OCI-LY1 (cell line): ENCODE results near the gene MERTK.

Experiments
- H2AFZ ChIP-seq: fragments of 200-600 bp; sonication (generic), shearing (Covaris generic); 2 replicates; pipeline ENCODE4 v1.6.0; 2014; ENCODE audit warnings: antibody characterized with exemption, mild to moderate bottlenecking, low read length
- H3F3A ChIP-seq: fragments of 200-600 bp; sonication (generic), shearing (Covaris generic); 2 replicates; pipeline ENCODE4 v1.6.0; 2014; ENCODE audit warnings: mild to moderate bottlenecking, antibody characterized with exemption, low read length, moderate library complexity; ENCODE audit not compliant: insufficient read depth
- H3K27ac ChIP-seq: fragments of 200-600 bp; sonication (generic); 2 replicates; pipeline ENCODE4 v1.5.1; 2014; ENCODE audit warnings: low read length, mixed run types, mild to moderate bottlenecking, low read depth; ENCODE audit not compliant: poor library complexity, severe bottlenecking
- H3K27me3 ChIP-seq: fragments of 200-600 bp; sonication (generic); 2 replicates; pipeline ENCODE4 v1.6.0; 2014; ENCODE audit warnings: antibody characterized with exemption, mild to moderate bottlenecking, low read length, moderate library complexity; ENCODE audit not compliant: insufficient read depth
- H3K36me3 ChIP-seq: fragments of 200-600 bp; sonication (generic); 2 replicates; pipeline ENCODE4 v1.6.1; 2014; ENCODE audit warnings: mild to moderate bottlenecking, antibody characterized with exemption, low read length, moderate library complexity, mixed read lengths; ENCODE audit not compliant: insufficient read depth
- H3K4me1 ChIP-seq: fragments of 200-600 bp; sonication (generic); 2 replicates; pipeline ENCODE4 v1.5.1; 2014; ENCODE audit warnings: mild to moderate bottlenecking, low read length, moderate library complexity; ENCODE audit not compliant: insufficient read depth, severe bottlenecking
- H3K4me2 ChIP-seq: fragments of 200-600 bp; sonication (generic), shearing (Covaris generic); 2 replicates; pipeline ENCODE4 v1.6.1; 2014; ENCODE audit warnings: low read length
- H3K4me3 ChIP-seq: fragments of 200-600 bp; sonication (generic); 2 replicates; pipeline ENCODE4 v1.5.1; 2014; ENCODE audit warnings: low read length, low read depth, mild to moderate bottlenecking, mixed read lengths; ENCODE audit not compliant: poor library complexity, severe bottlenecking
- H3K79me2 ChIP-seq: fragments of 200-600 bp; shearing (Covaris generic); 2 replicates; pipeline ENCODE4 v1.6.1; 2016; ENCODE audit warnings: mixed run types, low read length, mixed read lengths; ENCODE audit not compliant: insufficient read depth
- H3K9ac ChIP-seq: fragments of 200-600 bp; sonication (generic), shearing (Covaris generic); 2 replicates; pipeline ENCODE4 v1.6.1; 2014; ENCODE audit warnings: mild to moderate bottlenecking, low read length, mixed read lengths
- H3K9me2 ChIP-seq: fragments of 200-600 bp; sonication (generic), shearing (Covaris generic); 2 replicates; pipeline ENCODE4 v1.6.1; 2014; ENCODE audit warnings: low read depth, mild to moderate bottlenecking, low read length, mixed read lengths
- H3K9me3 ChIP-seq: fragments of 200-600 bp; shearing (Covaris generic); 2 replicates; pipeline ENCODE4 v1.6.1; 2014; ENCODE audit warnings: low read length, mixed read lengths
- H4K20me1 ChIP-seq: fragments of 200-600 bp; sonication (generic), shearing (Covaris generic); 2 replicates; pipeline ENCODE4 v1.6.0; 2016; ENCODE audit warnings: mild to moderate bottlenecking, low read length; ENCODE audit not compliant: insufficient read depth
- EZH2 ChIP-seq: fragments of 200-600 bp; sonication (generic), shearing (Covaris generic); IDR thresholded peaks from 2 replicates; pipeline ENCODE4 v1.8.0; 2017; ENCODE audit warnings: borderline replicate concordance, mixed run types, mild to moderate bottlenecking, antibody characterized with exemption, low read length, moderate library complexity, mixed read lengths
- TF ChIP-seq, protein P1 (sequence below): fragments of 200-600 bp; sonication (generic), shearing (Covaris generic); IDR thresholded peaks from 2 replicates; pipeline ENCODE4 v1.5.1; 2017; ENCODE audit warnings: mild to moderate bottlenecking, antibody characterized with exemption, low read length, moderate library complexity, mixed read lengths

The MERTK gene

DNA sequence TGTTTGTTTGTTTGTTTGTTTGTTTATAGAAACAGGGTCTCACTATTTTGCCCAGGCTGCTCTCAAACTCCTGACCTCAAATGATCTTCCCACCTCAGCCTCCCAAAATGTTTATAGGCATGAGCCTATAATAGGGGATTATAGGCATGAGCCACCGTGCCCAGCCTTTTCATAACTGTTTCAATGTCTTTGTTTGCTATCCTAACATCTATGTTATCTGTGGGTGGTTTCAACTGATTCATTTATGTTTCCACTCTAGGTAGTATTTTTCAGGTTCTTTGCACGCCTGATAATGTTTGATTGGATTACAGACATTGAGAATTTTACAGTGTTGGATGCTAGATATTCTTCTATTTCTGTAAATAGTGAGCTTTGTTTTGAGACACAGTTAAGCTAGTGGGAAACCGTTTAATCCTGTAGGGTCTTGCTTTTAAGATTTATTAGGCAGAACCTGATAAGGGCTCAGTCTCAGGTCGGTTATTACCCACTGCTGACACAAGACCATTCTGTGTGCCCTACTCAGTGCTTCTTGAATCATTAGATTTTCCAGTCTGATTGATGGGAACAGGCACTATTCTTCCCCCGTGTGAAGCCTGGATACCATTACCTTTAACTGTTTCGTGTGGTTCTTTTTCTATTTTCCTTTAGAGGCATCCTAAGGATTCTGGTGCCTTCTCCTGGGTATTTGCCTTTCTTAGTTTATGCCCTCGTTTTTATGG is 80.2 kb downstream of the MERTK start:
- no peak for TF ChIP-seq EZH2
- TF ChIP-seq, protein P1, sequence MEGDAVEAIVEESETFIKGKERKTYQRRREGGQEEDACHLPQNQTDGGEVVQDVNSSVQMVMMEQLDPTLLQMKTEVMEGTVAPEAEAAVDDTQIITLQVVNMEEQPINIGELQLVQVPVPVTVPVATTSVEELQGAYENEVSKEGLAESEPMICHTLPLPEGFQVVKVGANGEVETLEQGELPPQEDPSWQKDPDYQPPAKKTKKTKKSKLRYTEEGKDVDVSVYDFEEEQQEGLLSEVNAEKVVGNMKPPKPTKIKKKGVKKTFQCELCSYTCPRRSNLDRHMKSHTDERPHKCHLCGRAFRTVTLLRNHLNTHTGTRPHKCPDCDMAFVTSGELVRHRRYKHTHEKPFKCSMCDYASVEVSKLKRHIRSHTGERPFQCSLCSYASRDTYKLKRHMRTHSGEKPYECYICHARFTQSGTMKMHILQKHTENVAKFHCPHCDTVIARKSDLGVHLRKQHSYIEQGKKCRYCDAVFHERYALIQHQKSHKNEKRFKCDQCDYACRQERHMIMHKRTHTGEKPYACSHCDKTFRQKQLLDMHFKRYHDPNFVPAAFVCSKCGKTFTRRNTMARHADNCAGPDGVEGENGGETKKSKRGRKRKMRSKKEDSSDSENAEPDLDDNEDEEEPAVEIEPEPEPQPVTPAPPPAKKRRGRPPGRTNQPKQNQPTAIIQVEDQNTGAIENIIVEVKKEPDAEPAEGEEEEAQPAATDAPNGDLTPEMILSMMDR = no peak
- no peaks in the 10 kb centered on the region for H4K20me1 ChIP-seq

DNA sequence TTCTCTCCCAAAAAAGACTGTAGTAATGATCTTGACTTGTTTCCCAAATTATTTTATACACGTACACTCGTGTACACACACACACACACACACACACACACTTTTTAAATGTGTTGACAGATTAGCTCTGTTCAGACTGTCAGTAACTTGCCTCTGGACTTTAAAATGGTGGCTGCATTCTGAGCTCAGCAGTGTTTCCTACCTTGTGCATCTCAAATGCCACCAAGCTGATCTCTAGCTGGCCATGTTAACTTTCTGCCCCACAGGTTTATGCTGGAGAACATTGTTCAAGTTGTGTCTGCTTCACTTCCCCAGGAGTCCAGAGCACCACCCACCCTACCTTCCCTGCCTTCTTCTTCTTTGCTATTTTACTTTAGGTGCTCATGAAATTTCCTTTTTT is 83.3 kb downstream of the MERTK start:
- Histone ChIP-seq H3K4me1 (no peaks in the 10 kb centered on the region), H3K9me3 (no peaks in the 10 kb centered on the region), H3K36me3 (no peaks in the 10 kb centered on the region)

More for the DNA sequence above, 80.2 kb downstream of the MERTK start:
- no peaks in the 10 kb centered on the region for H3K4me1 ChIP-seq
- no peaks in the 10 kb centered on the region for H3K27me3 ChIP-seq
- no peak overlapping the region for H2AFZ ChIP-seq
- H3K9me3 ChIP-seq = no peaks in the 10 kb centered on the region
- no peak overlapping the region for H3K4me3 ChIP-seq
- H3K79me2 ChIP-seq = no peaks in the 10 kb centered on the region
- no peaks in the 10 kb centered on the region for H3F3A ChIP-seq
- H3K27ac ChIP-seq = no peak overlapping the region
- no peak overlapping the region for H3K9ac ChIP-seq
- H3K4me2 ChIP-seq = no peak overlapping the region
- H3K36me3 ChIP-seq = no peaks in the 10 kb centered on the region
- H3K9me2 ChIP-seq = no peaks in the 10 kb centered on the region

DNA sequence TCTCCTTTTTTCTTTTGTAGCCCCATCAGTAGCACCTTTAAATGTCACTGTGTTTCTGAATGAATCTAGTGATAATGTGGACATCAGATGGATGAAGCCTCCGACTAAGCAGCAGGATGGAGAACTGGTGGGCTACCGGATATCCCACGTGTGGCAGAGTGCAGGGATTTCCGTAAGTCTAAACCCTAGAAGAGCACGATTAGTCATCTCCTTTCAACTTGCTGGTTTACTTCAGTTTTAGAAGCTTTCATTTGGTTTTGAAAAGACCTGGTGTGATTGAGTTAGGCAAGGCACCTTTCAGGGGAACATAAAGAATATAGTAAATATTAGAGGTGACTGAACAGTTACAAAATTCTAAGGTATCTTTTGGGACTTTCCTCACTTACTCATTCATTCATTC is 84.4 kb downstream of the MERTK start:
- H3K9ac ChIP-seq = no peak overlapping the region
- no peaks in the 10 kb centered on the region for H3K9me3 ChIP-seq
- H3F3A ChIP-seq = no peaks in the 10 kb centered on the region
- no peaks in the 10 kb centered on the region for H3K79me2 ChIP-seq
- no peaks in the 10 kb centered on the region for H4K20me1 ChIP-seq
- no peak overlapping the region for H3K4me3 ChIP-seq
- no peak overlapping the region for H2AFZ ChIP-seq
- no peak overlapping the region for H3K4me2 ChIP-seq
- H3K36me3 ChIP-seq = no peaks in the 10 kb centered on the region
- no peak overlapping the region for H3K27ac ChIP-seq
- H3K9me2 ChIP-seq = no peaks in the 10 kb centered on the region
- H3K27me3 ChIP-seq = peaks cover 5% of the 10 kb centered on the region; the same call in 1 of the 2 replicates
- H3K4me1 ChIP-seq = no peaks in the 10 kb centered on the region
- TF ChIP-seq, protein P1 = no peak
- no peak for TF ChIP-seq EZH2

More for the DNA sequence above, 83.3 kb downstream of the MERTK start:
- Histone ChIP-seq H3K4me3 (no peak overlapping the region), H3K9ac (no peak overlapping the region), H3K27me3 (peaks cover 5% of the 10 kb centered on the region; the same call in 1 of the 2 replicates), H4K20me1 (no peaks in the 10 kb centered on the region), H3F3A (no peaks in the 10 kb centered on the region), H3K79me2 (no peaks in the 10 kb centered on the region), H2AFZ (no peak overlapping the region), H3K9me2 (no peaks in the 10 kb centered on the region), H3K27ac (no peak overlapping the region), H3K4me2 (no peak overlapping the region)
- TF ChIP-seq, protein P1 = no peak
